HG03460 (cell line): ENCODE results near the gene IL1F10.

Experiments
- ATAC-seq: cut with Tn5 transposase; IDR thresholded peaks from one replicate; pipeline ENCODE4 v1.9.1; 2021; ENCODE audit not compliant: unreplicated experiment

The IL1F10 gene

DNA sequence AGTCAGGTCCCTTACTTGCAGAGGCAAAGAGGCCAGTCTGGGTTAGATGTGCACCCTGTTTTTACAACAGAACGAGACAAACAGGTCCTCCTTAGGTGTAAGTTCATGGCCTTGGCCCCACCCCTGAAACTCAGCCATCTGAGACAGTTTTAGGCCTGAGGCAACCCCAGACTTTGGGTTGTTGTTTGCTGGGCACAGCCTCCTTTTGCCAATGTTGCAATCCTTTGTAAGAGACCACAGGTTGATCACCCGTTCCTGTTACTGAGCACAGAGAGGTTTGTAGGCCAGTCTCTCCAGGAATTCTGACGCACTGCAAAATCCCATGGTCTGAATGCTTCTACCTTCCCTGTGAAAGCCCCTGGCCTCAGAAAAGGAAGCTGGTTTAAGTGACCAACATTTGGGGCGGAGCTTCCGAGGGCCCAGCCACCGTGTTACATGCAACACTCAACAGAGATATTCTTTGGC lies 44.1 kb downstream of the IL1F10 start:
- ATAC-seq = no peak

DNA sequence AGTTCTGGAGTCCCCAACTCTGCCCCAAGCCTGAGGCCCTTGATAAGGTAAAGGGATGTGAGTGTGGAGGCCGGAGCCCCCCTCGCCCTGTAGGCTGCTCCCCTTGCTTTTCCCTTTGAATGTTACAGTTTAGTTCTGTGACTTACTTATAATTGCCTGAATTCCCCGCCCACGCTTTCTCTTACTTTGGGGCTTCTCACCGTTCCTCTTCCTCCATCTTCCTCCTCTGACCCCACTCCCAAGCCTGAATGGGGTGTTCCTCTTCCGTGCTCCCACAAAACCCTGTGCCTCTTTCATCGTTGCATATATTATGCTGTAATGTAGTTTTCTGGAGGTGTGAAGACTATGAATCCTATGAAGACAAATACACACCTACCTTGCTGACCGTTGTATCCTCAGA lies 44.7 kb downstream of the IL1F10 start:
- ATAC-seq = no peak

DNA sequence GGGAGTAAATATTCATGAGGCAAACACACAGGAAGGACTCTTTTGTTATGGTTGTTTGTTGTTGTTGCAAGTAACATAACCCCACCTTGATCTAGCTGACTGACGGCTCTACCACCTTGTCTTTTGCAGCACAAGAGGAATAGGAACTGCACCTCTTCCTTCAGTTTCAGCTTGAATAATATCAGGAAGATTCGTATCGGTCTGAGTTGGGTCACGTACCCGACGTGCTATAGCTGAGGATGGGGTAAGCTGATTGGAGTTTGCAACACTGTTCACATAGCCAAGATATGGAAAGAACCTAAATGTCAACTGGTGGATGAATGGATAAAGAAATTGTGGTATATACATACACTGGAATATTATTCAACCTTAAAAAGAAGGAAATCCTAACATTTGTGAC lies 45.1 kb downstream of the IL1F10 start:
- no peak for ATAC-seq

DNA sequence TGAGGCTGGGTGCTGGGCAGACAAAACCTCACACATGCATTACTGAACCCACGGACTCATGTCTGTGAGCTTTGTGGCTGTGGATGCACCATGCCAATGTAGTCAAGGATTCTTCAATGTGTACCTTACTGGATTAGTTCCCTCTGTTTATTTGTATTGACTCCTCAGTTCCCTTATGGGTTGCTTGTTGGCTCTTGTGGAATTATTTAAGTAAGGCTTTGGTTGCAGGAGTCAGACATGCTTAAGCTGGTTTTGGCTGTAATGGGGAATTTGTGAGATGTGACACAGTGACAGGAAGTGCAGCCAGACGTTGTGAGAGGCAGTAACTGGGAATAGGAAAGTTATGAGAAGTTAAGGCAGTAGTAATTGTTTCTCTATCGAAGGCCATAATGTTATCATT lies 46.0 kb downstream of the IL1F10 start:
- ATAC-seq = no peak

DNA sequence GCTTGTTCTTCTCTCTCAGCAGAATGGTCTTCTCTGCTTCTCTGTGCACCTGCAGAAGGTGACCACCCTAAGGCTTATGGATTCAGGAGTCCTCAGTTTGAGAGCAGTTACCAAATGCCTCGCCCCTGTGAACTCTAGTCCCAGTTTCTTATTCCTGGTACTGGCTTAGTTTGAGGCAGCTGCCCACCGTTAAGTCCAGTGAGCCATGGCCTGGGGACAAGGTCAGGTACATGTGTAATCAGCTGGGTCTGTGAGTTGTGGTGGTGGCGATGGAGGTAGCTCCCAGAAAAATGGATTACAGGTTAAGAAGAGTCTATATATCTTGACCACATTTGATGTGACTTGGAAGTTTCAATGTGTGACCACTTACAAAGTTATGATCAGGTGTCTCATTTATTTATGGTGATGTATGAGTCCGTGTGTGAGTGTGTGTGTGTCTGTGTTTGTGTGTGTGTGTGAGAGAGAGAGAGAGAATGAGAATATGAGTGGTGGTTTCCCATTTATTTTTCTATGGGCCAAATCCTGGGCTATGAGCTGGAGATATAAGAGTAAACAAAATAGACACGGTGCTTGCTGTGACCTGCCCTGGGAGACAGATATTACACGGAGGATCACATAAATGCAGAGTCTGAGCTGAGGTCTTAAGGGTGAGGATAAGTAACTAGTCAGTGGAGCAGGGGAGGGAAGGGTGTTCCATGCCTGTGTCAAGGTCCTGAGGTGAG lies 46.6 kb downstream of the IL1F10 start:
- ATAC-seq = no peak

DNA sequence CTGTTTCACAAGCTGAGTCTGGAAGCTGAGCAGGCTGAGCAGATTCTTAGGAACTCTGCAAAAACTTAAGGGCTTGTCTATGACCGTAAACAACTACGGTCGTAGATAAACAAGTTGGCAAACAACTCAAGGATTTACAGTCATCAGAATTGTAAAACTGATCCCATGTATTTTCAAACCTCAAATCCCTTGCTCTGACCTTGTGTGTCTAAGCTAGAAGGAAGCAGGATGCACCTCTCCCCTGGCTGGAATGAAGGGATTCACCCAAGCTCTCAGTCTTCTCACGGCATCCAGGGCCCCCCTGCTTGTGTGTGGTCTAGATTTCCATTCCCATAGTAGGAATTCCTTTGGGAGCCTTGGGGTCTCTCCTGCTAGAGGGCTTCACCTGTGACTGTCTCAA lies 47.2 kb downstream of the IL1F10 start:
- ATAC-seq = no peak

DNA sequence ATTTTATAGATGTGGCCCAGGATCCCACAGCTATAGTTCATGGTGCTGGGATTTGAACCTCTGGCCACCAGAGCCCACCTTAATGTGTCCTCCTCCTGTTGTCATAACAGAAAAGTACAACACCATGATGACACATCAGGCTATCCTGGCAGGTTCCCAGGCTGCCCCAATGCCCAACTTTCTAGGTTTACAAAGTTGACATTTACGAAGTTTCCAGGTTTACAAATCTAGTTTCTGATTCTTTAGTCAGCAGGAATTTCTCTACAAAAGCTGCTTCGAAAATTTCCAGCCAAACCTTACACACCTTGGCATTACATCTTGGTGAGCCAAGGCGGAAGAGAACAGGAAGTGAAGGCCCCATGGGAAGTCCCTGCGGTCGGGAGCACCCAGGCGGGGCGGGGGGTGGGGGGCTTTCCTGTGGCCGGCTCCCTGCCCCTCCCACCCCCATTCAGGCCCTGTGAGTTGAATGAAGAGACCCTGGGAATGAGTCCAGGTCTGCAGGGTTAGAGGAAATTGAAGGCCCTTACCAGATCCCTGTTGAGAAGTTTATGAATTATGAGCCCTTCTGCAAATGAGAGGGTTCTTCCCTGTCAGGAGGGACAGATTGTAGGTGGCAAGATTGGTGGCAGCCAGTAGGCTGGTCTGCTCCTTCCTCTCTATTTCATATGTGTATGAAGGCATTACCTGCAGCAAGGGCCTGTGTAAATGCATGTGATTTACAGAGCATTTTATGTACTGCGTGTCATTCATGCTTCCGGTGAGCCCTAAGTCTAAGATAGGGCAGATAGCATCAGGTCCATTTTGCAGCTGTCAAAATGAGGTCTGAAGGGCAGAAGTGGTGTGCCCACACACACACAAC lies 48.6 kb downstream of the IL1F10 start:
- ATAC-seq = peak; percentile 68

DNA sequence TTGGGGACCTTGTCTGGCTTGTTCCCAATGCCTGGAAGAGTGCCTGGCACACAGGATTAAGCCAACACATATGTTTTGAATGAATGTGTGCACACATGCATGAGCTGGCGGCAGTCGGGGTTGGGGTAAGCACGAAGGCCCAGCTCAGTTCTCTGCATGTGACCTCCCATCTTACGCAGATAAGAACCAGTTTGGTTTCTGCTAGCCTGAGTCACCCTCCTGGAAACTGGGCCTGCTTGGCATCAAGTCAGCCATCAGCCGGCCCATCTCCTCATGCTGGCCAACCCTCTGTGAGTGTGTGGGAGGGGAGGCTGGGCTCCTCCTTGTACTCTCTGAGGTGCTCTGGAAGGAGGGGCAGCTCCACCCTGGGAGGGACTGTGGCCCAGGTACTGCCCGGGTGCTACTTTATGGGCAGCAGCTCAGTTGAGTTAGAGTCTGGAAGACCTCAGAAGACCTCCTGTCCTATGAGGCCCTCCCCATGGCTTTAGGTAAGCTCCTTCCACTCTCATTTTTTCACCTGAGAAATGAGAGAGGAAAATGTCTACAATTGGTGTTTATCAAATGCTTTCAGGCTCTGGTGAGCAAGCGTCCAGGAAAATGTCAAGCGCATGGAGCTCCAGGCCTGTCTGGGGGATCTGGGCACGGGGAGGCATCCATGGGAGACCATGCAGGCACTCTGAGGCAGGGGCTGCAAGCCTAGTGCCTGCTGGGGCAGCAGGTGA lies 49.9 kb downstream of the IL1F10 start:
- ATAC-seq = no peak

DNA sequence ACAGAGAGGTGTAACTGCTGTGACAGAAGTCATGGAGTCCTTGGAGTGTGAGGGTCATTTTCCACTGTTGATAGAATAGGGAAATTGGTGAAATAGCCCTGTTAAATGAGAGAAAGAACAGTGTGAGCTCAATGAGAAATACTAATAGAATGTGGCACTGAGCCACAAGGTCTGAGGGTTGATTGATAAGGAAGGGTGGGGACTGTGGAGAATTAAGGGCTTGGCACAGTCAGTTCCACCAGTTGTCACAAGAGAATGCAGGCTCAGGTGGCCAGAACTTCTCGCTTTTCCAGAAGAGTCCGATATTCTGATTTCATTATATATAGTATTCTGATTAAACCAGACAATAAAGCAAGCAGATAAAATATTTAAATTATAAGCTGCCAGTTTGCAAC lies 50.5 kb downstream of the IL1F10 start:
- ATAC-seq = no peak

DNA sequence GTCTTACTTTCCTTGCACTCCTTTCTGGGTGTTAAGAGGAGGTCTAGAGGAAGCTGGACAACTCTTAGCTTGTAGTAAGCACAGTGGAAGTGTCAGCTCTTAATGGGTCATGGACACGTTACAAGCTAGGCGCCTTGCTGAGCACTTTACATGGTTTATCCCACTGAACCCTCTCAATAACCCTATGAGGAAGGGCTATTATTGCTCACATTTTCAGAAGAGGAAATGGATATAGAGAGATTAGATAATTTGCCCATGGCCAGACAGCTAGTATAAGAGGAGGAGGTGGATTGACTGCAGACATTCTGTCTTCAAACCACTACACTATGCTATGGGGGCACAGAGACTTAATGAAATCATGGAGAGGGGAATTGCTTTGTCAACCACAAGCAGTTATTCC lies 51.3 kb downstream of the IL1F10 start:
- no peak for ATAC-seq

DNA sequence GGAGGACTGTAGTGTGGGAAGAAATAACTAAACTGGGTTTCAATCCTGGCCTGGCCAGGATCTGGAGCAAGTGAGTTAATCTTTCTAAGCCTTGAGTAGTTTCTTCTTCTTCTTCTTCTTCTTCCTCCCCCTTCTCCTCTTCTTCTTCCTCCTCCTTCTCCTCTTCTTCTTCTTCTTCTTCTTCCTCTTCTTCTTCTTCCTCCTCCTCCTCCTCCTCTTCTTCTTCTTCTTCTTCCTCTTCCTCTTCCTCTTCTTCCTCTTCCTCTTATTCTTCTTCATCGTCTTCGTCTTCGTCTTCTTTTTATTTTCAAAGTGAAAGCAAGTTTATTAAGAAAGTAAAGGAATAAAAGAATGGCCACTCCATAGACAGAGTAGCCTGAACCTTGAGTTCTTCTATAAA lies 53.1 kb downstream of the IL1F10 start:
- no peak for ATAC-seq

DNA sequence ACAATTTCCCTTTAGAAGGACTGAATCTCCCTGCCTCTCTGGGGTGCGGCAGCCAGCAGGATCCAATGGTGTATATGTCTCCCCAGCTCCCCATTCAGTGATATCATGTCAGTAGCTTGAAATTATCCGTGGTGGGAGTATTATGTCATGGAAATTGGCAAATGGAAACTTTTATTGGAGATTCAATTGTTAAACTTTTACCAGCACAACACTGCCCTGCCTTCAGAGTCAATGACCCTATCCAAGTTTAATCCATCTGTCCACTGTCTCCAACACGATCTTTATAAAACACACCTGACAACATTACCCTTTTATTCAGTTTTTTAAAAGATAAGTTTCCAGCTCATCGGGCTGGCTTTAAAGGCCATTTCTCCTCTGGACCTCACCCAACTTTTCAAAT lies 54.6 kb downstream of the IL1F10 start:
- no peak for ATAC-seq

DNA sequence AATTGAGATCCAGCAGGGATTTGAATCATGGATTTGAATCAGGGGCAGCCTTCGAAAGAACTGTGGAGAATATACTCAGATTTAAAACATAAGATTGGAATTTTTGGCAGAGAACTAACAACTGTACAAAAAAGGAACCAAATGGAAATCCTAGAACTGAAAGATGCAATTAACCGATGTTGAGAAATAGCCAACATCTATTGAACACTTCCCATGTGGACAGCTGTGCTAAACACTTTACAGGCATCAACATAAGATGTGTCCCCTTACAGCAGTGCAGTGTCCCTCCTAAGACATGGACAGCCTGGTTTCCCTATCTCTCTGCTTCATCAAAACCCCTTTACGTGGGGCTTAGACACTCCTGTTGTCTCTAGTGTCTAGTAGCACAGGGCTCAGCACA lies 56.0 kb downstream of the IL1F10 start:
- no peak for ATAC-seq

DNA sequence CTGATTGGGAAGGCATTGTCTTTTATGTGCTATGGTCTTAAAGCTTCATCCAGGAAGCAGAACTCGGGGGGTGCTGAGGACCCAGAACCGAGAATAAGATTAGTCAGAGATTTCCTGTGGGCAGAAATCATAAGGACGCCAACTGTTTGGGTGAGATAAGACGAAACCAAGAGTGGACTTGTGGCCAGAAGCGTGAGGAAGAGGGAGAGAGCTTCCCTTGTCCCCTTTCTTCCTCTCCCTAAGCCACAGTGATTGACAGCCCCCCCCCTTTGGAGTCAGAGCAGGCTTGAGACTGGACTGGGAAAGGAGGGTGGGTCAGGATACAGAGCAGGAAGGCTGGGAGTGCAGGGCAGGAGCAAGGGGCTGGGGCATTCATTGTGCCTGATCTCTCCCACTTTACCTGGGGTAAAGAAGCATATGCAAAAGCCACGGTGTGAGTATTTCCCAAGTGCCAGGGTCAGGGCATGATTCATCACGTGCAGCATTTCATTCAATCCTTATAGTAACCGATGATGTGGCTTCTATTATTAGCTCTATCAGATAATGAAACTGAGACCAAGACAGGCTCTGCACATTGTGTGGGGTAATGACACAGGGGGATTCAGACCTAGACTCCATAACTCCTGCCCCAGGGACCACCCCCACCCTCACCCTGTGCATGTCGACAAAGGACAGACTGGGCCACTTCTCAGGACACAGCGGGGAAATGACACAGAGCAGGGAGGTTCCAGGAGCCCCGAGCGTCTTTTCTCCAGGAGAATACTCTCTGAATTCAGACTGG lies 56.6 kb downstream of the IL1F10 start:
- ATAC-seq = peak; percentile 52
